Measurements from ENCODE around the gene GFAP.
A peak's percentile ranks its signal among the peaks of the same experiment; 100 is the strongest.

GFAP gene

DNA sequence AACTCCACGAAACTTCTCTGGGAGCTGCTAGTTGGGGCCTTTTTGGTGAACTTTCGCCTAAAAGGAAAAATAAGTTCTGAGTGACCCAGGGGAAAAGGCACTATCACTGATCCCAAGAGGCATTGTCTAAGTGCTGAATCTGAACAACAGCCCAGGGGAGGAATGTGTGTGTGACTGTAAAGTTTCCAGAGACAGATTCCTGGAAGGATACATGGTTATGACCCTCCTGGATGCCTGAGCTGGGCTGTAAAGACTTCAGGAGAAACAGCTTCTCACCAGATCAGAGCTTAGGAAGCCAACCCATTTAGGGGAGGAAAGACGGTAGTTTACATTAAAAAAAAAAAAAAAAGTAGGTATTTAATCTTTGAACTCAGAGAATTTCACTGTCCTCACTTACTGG lies 47.5 kb downstream of the GFAP start:
- Histone ChIP-seq H3K4me1 (no peaks in the 10 kb centered on the region), H2AFZ (no peak overlapping the region), H3K9me3 (ENCODE audit: control insufficient read depth, low read length) (no peaks in the 10 kb centered on the region), H3K36me3 (ENCODE audit: control insufficient read depth, insufficient read depth, low read length) (no peaks in the 10 kb centered on the region), H3K27me3 (ENCODE audit: control insufficient read depth, insufficient read depth, low read length) (no peaks in the 10 kb centered on the region), H3K4me2 (ENCODE audit: low read length) (no peak overlapping the region), H3K27ac (no peak overlapping the region), H3K9ac (no peak overlapping the region), H3K4me3 (ENCODE audit: low read depth, low read length) (no peak overlapping the region), H3K79me2 (no peaks in the 10 kb centered on the region)
- TF ChIP-seq, protein P1, sequence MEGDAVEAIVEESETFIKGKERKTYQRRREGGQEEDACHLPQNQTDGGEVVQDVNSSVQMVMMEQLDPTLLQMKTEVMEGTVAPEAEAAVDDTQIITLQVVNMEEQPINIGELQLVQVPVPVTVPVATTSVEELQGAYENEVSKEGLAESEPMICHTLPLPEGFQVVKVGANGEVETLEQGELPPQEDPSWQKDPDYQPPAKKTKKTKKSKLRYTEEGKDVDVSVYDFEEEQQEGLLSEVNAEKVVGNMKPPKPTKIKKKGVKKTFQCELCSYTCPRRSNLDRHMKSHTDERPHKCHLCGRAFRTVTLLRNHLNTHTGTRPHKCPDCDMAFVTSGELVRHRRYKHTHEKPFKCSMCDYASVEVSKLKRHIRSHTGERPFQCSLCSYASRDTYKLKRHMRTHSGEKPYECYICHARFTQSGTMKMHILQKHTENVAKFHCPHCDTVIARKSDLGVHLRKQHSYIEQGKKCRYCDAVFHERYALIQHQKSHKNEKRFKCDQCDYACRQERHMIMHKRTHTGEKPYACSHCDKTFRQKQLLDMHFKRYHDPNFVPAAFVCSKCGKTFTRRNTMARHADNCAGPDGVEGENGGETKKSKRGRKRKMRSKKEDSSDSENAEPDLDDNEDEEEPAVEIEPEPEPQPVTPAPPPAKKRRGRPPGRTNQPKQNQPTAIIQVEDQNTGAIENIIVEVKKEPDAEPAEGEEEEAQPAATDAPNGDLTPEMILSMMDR (IDR thresholded peaks at IDR 0.05): no peak

DNA sequence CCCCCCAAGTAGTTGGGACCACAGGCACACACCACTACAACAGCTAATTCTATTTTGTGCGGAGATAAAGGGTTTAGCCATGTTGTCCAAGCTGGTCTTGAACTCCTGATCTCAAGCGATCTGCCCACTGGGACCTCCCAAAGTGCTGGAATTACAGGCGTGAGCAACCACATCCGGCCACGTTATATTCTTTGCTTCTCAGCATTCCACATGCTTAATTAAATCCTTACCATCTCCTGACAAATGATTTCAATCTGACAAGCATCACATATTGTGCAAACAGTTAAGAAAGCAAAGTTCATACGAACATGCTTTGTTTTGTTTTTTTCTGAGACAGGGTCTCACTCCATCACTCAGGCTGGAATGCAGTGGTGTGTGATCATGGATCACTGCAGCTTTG lies 49.4 kb downstream of the GFAP start:
- H3K4me1 ChIP-seq: no peaks in the 10 kb centered on the region

DNA sequence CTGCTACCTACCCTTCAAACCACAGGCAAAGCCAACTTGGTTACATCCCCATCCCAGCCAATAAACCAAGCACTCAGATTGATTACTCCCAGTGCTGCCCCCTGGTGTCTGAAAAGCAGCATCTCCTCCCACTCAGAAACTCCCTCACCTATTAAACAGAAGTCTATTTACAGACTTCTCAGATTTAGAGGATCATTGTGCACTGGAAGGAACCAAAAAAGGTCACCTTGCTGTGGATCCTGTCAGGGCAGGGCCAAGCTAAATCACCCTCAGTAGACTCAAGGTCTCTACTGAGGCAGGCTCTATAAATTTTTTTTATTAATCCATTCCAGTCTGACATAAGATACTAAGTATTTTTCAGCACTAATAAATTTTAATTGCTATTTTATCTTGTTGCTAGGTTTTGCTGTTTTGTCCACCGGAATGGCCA lies 50.1 kb downstream of the GFAP start:
- Histone ChIP-seq H3K4me2 (ENCODE audit: low read length) (no peak overlapping the region), H3K4me3 (ENCODE audit: low read depth, low read length) (no peak overlapping the region), H3K27ac (no peak overlapping the region), H3K79me2 (no peaks in the 10 kb centered on the region), H2AFZ (no peak overlapping the region), H3K9ac (no peak overlapping the region), H3K4me1 (no peaks in the 10 kb centered on the region), H3K9me3 (ENCODE audit: control insufficient read depth, low read length) (no peaks in the 10 kb centered on the region), H3K36me3 (ENCODE audit: control insufficient read depth, insufficient read depth, low read length) (no peaks in the 10 kb centered on the region), H3K27me3 (ENCODE audit: control insufficient read depth, insufficient read depth, low read length) (no peaks in the 10 kb centered on the region)
- TF ChIP-seq, protein P1 (IDR thresholded peaks at IDR 0.05): peak; percentile 86

More for the DNA sequence above, 49.4 kb downstream of the GFAP start:
- H3K36me3 ChIP-seq (ENCODE audit: control insufficient read depth, insufficient read depth, low read length): no peaks in the 10 kb centered on the region
- H3K27ac ChIP-seq: no peak overlapping the region
- H3K27me3 ChIP-seq (ENCODE audit: control insufficient read depth, insufficient read depth, low read length): no peaks in the 10 kb centered on the region
- no peaks in the 10 kb centered on the region for H3K9me3 ChIP-seq (ENCODE audit: control insufficient read depth, low read length)
- H3K4me2 ChIP-seq (ENCODE audit: low read length): no peak overlapping the region
- H3K9ac ChIP-seq: no peak overlapping the region
- H2AFZ ChIP-seq: no peak overlapping the region
- TF ChIP-seq, protein P1 (IDR thresholded peaks at IDR 0.05): no peak
- H3K4me3 ChIP-seq (ENCODE audit: low read depth, low read length): no peak overlapping the region
- no peaks in the 10 kb centered on the region for H3K79me2 ChIP-seq

DNA sequence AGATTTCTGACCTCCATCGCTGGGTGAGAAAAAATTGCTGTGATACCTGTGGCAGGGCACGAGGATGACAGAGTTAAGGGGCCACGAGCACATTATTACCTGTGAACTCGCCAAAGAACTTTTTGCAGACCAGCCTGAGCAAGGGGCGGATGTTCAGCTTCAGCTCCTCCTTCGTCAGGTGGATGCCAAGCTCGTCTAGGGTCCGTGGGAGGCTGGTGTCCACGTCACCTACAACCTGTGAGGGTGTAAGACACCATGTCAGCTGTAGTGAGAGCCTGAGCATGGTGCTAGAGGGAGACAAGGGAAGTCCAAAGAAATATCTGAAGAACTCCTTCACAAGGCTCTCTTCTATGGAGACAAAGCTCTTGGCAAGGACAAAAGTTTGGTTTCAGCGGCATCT lies 50.5 kb downstream of the GFAP start:
- H3K36me3 ChIP-seq (ENCODE audit: control insufficient read depth, insufficient read depth, low read length): no peaks in the 10 kb centered on the region
- H3K27ac ChIP-seq: no peak overlapping the region
- no peak overlapping the region for H3K4me3 ChIP-seq (ENCODE audit: low read depth, low read length)
- H3K4me1 ChIP-seq: no peaks in the 10 kb centered on the region
- no peaks in the 10 kb centered on the region for H3K79me2 ChIP-seq
- H2AFZ ChIP-seq: no peak overlapping the region
- no peaks in the 10 kb centered on the region for H3K9me3 ChIP-seq (ENCODE audit: control insufficient read depth, low read length)
- no peaks in the 10 kb centered on the region for H3K27me3 ChIP-seq (ENCODE audit: control insufficient read depth, insufficient read depth, low read length)
- TF ChIP-seq, protein P1 (IDR thresholded peaks at IDR 0.05): no peak
- H3K9ac ChIP-seq: no peak overlapping the region
- H3K4me2 ChIP-seq (ENCODE audit: low read length): no peak overlapping the region

DNA sequence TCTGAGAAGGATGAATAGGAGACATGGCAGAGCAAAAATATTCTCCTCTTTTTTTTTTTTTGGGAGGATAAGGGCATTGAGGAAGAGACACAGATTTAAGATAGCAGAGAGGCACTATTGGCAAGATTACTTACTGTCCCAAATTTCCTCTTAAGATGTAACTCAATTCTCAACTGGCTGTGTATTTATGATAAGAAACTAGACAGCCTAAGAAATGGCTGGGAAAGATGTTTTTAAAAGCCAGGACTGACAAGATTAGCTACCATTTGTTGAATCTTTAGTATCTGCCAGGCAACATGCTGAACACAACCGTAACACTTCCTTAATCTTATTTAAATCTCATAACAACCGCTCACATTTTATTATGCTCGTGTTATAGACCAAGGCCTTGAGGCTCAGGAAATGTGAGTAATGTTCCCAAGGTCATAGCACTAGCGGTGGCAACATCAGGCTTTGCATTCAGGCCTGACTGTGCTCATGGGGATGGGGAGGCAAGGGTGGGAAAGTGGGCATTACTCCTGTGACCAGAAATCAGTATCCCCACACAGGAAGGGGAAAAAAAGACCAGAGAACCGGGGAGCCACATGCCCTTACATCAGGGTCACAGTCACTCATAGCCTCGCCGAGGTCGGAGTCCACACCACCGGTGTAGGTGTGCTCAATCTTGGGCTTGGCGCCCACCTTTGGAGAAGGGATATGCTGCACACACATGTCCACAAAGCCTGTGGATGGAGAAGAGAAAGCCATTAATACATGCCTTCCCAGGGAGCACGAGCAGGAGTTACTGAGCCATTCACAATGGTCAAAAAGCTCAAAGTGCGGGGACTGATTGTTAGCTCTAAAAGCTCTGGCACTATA lies 52.0 kb downstream of the GFAP start:
- no peaks in the 10 kb centered on the region for H3K9me3 ChIP-seq (ENCODE audit: control insufficient read depth, low read length)
- H3K27ac ChIP-seq: no peak overlapping the region
- H3K4me1 ChIP-seq: no peaks in the 10 kb centered on the region
- no peaks in the 10 kb centered on the region for H3K36me3 ChIP-seq (ENCODE audit: control insufficient read depth, insufficient read depth, low read length)
- H3K9ac ChIP-seq: no peak overlapping the region
- H3K4me3 ChIP-seq (ENCODE audit: low read depth, low read length): no peak overlapping the region
- H3K79me2 ChIP-seq: no peaks in the 10 kb centered on the region
- TF ChIP-seq, protein P1 (IDR thresholded peaks at IDR 0.05): no peak
- no peaks in the 10 kb centered on the region for H3K27me3 ChIP-seq (ENCODE audit: control insufficient read depth, insufficient read depth, low read length)
- no peak overlapping the region for H3K4me2 ChIP-seq (ENCODE audit: low read length)
- H2AFZ ChIP-seq: no peak overlapping the region
